Neuronal stem cell (in vitro differentiated cells): Measurements from ENCODE around the gene ENOPH1.

Experiments used
- DNase-seq: peaks from one replicate; pipeline ENCODE4 v3.0.0-alpha.2; 2013; ENCODE audit warnings: low spot score
- H2AFZ ChIP-seq: one replicate; pipeline ENCODE4 v1.6.1; 2013; ENCODE audit warnings: mild to moderate bottlenecking, low read length, inconsistent platforms
- H2AK5ac ChIP-seq: 2 replicates; pipeline ENCODE4 v1.6.1; 2013; ENCODE audit warnings: low read depth, mild to moderate bottlenecking, inconsistent platforms, low read length, moderate library complexity, mixed read lengths
- H2BK120ac ChIP-seq: 2 replicates; pipeline ENCODE4 v1.6.1; 2013; ENCODE audit warnings: low read depth, mild to moderate bottlenecking, inconsistent platforms, low read length, moderate library complexity, mixed read lengths
- H2BK12ac ChIP-seq: one replicate; pipeline ENCODE4 v1.6.1; 2013; ENCODE audit warnings: low read length, inconsistent platforms
- H2BK15ac ChIP-seq: 2 replicates; pipeline ENCODE4 v1.6.1; 2013; ENCODE audit warnings: mild to moderate bottlenecking, low read length, inconsistent platforms, mixed read lengths
- H2BK5ac ChIP-seq: one replicate; pipeline ENCODE4 v1.6.1; 2013; ENCODE audit warnings: inconsistent platforms, mild to moderate bottlenecking, low read length, moderate library complexity
- H3K14ac ChIP-seq: one replicate; pipeline ENCODE4 v1.6.1; 2013; ENCODE audit warnings: low read length, inconsistent platforms
- H3K18ac ChIP-seq: 2 replicates; pipeline ENCODE4 v1.6.1; 2013; ENCODE audit warnings: low read length, inconsistent platforms
- H3K23ac ChIP-seq: 2 replicates; pipeline ENCODE4 v1.6.1; 2013; ENCODE audit warnings: low read depth, mild to moderate bottlenecking, mixed read lengths, low read length, inconsistent platforms; ENCODE audit not compliant: poor library complexity
- H3K27ac ChIP-seq: replicated peaks from 3 replicates; pipeline ENCODE4 v1.5.1; 2013; ENCODE audit warnings: low read length, inconsistent platforms
- H3K27me3 ChIP-seq, 3 experiments: 2 replicates each; pipeline ENCODE4 v1.6.1; 2013; ENCODE audit warnings: low read length in 3 of 3, mild to moderate bottlenecking in 2 of 3, inconsistent platforms in 1 of 3, low read depth in 1 of 3, mixed read lengths in 1 of 3, moderate library complexity in 1 of 3; ENCODE audit not compliant: control insufficient read depth in 3 of 3, insufficient read depth in 3 of 3
- H3K36me3 ChIP-seq, 2 donors: replicated peaks in 1 of 2; 2 replicates each; pipeline ENCODE4 v1.6.1; 2013; ENCODE audit warnings: low read length in 2 of 2; ENCODE audit not compliant: control insufficient read depth in 2 of 2, insufficient read depth in 2 of 2
- H3K4ac ChIP-seq: 2 replicates; pipeline ENCODE4 v1.6.1; 2013; ENCODE audit warnings: inconsistent platforms, mild to moderate bottlenecking, low read length, moderate library complexity
- H3K4me1 ChIP-seq, 2 donors: 1 replicate in 1 of 2; 2 replicates in 1 of 2; pipeline ENCODE4 v1.6.1; 2013; ENCODE audit warnings: low read length in 2 of 2, low read depth in 1 of 2; ENCODE audit not compliant: control insufficient read depth in 2 of 2, insufficient read depth in 1 of 2
- H3K4me2 ChIP-seq: one replicate; pipeline ENCODE4 v1.6.1; 2013; ENCODE audit warnings: mild to moderate bottlenecking, low read length, inconsistent platforms; ENCODE audit not compliant: insufficient read depth, poor library complexity, severe bottlenecking
- H3K4me3 ChIP-seq, 2 donors: 2 replicates each; pipeline ENCODE4 v1.5.1; 2013; ENCODE audit warnings: low read length in 2 of 2, mild to moderate bottlenecking in 2 of 2, inconsistent platforms in 1 of 2, moderate library complexity in 1 of 2
- H3K79me1 ChIP-seq: one replicate; pipeline ENCODE4 v1.6.1; 2013; ENCODE audit warnings: low read depth, mild to moderate bottlenecking, inconsistent platforms, low read length, moderate library complexity
- H3K9ac ChIP-seq: one replicate; pipeline ENCODE4 v1.6.1; 2013; ENCODE audit warnings: mild to moderate bottlenecking, low read depth, low read length, inconsistent platforms; ENCODE audit not compliant: poor library complexity
- H3K9me3 ChIP-seq, 2 donors: replicated peaks in 1 of 2; 2 replicates each; pipeline versions ENCODE3 to v1.6.1; 2013; ENCODE audit warnings: low read length in 2 of 2, mild to moderate bottlenecking in 2 of 2, inconsistent platforms in 1 of 2, low read depth in 1 of 2, mixed read lengths in 1 of 2, moderate library complexity in 1 of 2; ENCODE audit not compliant: control insufficient read depth in 2 of 2, insufficient read depth in 1 of 2
- H4K8ac ChIP-seq: one replicate; pipeline ENCODE4 v1.6.1; 2013; ENCODE audit warnings: low read depth, mild to moderate bottlenecking, inconsistent platforms, low read length, moderate library complexity
- H4K91ac ChIP-seq: one replicate; pipeline ENCODE4 v1.6.1; 2013; ENCODE audit warnings: low read length, low read depth, mild to moderate bottlenecking, inconsistent platforms; ENCODE audit not compliant: poor library complexity
- WGBS, 2 donors: extraction: QIAGEN DNeasy Blood & Tissue Kit; methylation state at CpG; one replicate each; pipeline ENCODE4 v1.1.7; 2013; ENCODE audit warnings: missing lambda C conversion rate in 2 of 2, mixed read lengths in 1 of 2; ENCODE audit not compliant: insufficient read length in 2 of 2, insufficient replicate concordance in 1 of 2; ENCODE audit errors: extremely low coverage in 2 of 2; 5-methylcytosine and 5-hydroxymethylcytosine counted together

The ENOPH1 gene

DNA sequence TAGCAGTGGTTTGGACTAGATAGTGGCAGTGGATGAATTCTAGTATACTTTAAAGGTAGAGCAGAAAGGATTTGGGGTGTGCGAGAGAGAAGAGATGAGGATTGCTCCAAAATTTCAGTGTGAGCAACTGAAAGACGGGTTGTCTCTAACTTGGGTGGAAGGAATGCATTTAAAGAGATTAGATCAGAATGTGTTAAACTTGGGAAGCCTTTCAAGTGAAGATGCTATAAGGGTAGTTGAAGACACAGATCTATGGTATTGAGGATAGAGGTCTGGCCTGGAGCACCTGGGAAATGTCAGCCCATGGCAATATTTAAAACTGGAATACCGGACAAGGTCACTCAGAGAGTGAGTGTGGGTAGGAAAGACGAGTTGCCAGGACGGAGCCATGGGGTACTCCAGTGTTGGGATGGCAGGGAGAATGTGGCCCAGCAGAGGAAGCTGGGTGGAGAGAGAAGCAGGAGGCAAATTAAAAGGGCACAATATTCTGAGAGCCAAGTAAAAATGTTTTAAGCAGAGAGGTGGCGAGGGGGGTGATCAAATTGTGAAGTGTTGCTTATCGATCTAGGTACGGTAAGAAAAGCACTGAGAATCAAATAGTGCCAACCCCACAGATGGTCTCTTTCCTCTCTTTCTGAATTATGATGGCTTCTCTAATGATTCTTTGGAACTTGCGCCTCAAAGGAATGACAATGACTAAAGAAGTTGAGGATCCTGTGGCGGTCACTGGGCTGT, 50.5 kb downstream of the ENOPH1 start:
- Histone ChIP-seq H3K9ac (no peak overlapping the region), H2BK120ac (no peak overlapping the region), H4K91ac (no peak overlapping the region), H3K27ac (no peak overlapping the region), H2BK15ac (no peak overlapping the region), H3K36me3 (no peaks in the 10 kb centered on the region), H3K27me3 (no peaks in the 10 kb centered on the region), H3K9me3 (peaks cover 0 to 5% of the 10 kb centered on the region in 2 donors), H3K79me1 (no peaks in the 10 kb centered on the region), H3K14ac (no peak overlapping the region), H2AK5ac (no peak overlapping the region), H3K4me3 (peak overlapping the region in 1 of 2 donors; percentile 28), H3K23ac (no peak overlapping the region), H3K18ac (no peak overlapping the region), H3K4me1 (no peaks in the 10 kb centered on the region), H4K8ac (no peak overlapping the region), H2AFZ (no peak overlapping the region), H3K4me2 (no peak overlapping the region), H3K4ac (no peak overlapping the region), H2BK5ac (no peak overlapping the region), H2BK12ac (no peak overlapping the region)
- DNase-seq = no peak
- WGBS, 2 donors = no CpG with 5 or more reads among the region's 10 CpGs

DNA sequence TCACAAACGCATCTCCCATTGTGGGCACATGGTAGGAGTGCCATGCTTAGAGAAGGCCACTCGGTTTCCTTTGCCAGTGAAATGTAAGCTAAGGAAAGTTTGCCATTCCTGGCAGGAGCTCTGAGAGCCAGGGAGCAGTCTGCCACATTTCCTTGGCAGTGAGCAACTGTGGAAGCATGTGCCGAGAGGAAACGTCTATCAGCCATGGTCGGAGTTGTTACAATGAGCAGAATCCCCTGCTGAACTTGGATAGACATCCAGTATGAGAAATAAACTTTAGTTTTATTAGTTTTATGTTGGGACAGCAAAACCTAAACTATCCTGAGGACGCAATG, 51.1 kb downstream of the ENOPH1 start:
- no CpG with 5 or more reads among the region's 6 CpGs for whole genome bisulfite sequencing, 2 donors
- Histone ChIP-seq H4K91ac (no peak overlapping the region), H2BK120ac (no peak overlapping the region), H3K79me1 (no peaks in the 10 kb centered on the region), H3K4me1 (no peaks in the 10 kb centered on the region), H3K9ac (no peak overlapping the region), H3K9me3 (peaks cover 0 to 5% of the 10 kb centered on the region in 2 donors), H3K27me3 (no peaks in the 10 kb centered on the region), H3K27ac (no peak overlapping the region), H2AK5ac (no peak overlapping the region), H3K14ac (no peak overlapping the region), H3K4me3 (peak overlapping the region in 1 of 2 donors; percentile 28), H3K18ac (no peak overlapping the region), H4K8ac (no peak overlapping the region), H3K4me2 (no peak overlapping the region), H3K36me3 (no peaks in the 10 kb centered on the region), H2BK5ac (no peak overlapping the region), H2AFZ (no peak overlapping the region), H3K23ac (no peak overlapping the region), H2BK15ac (no peak overlapping the region), H2BK12ac (no peak overlapping the region), H3K4ac (no peak overlapping the region)
- DNase-seq = no peak

DNA sequence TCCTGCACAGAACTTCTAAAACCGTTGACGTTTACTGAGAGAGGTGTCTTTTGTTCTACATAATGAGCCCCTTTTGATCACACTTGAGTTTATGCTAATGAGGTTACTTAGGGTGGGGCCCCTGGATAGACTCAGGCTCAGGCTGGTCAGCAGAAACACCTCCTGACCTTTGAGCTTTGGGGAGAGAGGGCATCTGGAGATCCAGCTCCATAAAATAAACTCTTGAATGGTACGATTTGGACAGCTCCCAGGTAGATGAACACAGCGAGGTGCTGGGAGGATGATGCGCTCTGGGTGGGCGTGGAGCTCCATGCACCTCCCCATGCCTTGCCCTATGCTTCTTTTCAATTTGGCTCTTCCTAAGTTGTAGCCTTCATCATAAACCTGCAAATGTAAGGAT, 52.0 kb downstream of the ENOPH1 start:
- Histone ChIP-seq H3K4me2 (no peak overlapping the region), H4K8ac (no peak overlapping the region), H2BK15ac (no peak overlapping the region), H2AK5ac (no peak overlapping the region), H3K14ac (peak overlapping the region; percentile 5), H2AFZ (no peak overlapping the region), H3K9ac (no peak overlapping the region), H3K18ac (no peak overlapping the region), H3K27me3 (no peaks in the 10 kb centered on the region), H2BK12ac (no peak overlapping the region), H3K4ac (no peak overlapping the region), H2BK120ac (no peak overlapping the region), H3K79me1 (no peaks in the 10 kb centered on the region), H3K4me3 (no peak overlapping the region), H3K4me1 (no peaks in the 10 kb centered on the region), H3K9me3 (peaks cover 0 to 5% of the 10 kb centered on the region in 2 donors), H2BK5ac (no peak overlapping the region), H3K23ac (no peak overlapping the region), H3K36me3 (no peaks in the 10 kb centered on the region), H3K27ac (no peak overlapping the region), H4K91ac (no peak overlapping the region)
- WGBS, 2 donors = no CpG with 5 or more reads among the region's 6 CpGs
- no peak for DNase-seq

DNA sequence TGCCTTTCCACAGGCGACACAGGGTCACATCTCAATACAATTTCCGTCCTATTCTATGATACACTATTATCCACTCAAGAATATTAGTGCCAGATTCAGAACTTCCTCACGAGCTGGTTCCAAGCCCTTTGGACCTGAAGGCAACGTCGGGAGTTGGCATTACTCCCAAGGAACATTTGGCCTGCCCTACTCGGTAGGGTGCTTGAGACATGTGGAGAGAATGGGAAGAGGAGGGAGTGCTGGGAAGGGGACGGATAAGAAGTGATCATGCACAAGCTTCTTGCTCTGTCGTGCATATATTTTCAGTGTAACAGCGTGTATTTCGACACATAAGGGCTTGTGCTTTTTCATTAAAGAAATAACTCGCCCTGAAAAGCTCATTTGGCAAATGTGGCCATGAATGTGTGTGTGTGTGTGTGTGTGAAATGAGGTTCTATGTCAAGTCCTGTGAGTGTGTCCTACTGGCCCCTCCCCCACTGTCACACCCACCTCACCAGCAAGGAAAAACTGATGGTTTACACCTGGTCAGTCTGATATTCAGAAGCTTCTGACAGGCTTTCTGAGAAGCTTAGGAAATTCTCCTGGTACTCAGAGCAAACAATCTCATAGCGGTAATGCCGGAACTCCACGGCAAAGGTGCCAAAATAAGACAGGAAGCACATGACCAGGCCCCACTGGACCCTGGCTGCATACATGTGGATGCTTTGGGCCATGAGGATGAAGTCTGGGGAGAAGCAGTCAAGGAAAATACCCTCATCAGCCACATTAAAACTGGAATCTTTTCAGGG, 54.8 kb downstream of the ENOPH1 start:
- Histone ChIP-seq H3K4me3 (no peak overlapping the region), H3K9me3 (no peaks in the 10 kb centered on the region), H2BK120ac (no peak overlapping the region), H4K91ac (no peak overlapping the region), H3K79me1 (no peaks in the 10 kb centered on the region), H3K27ac (no peak overlapping the region), H2AFZ (no peak overlapping the region), H2BK12ac (no peak overlapping the region), H4K8ac (no peak overlapping the region), H3K4ac (no peak overlapping the region), H3K4me1 (peaks cover 0 to 4% of the 10 kb centered on the region in 2 donors), H3K36me3 (no peaks in the 10 kb centered on the region), H3K18ac (no peak overlapping the region), H3K27me3 (no peaks in the 10 kb centered on the region), H3K23ac (no peak overlapping the region), H3K14ac (no peak overlapping the region), H3K9ac (no peak overlapping the region), H2AK5ac (no peak overlapping the region), H2BK5ac (no peak overlapping the region), H3K4me2 (no peak overlapping the region), H2BK15ac (no peak overlapping the region)
- WGBS, 2 donors = no CpG with 5 or more reads among the region's 14 CpGs
- DNase-seq = no peak
